Tibial nerve (tissue), 3 donors: ENCODE measurements around the gene UBE2L5.

ENCODE experiments used
- CTCF ChIP-seq, 5 experiments: fragments of 200-600 bp in 3 of 5; fragments of 450-650 bp in 2 of 5; sonication (generic) in 3 of 5; IDR thresholded peaks; one replicate each; pipeline ENCODE4 v1.5.1; 2016 to 2019; ENCODE audit warnings: antibody characterized with exemption in 5 of 5, mild to moderate bottlenecking in 3 of 5, moderate library complexity in 2 of 5
- POLR2A ChIP-seq, 2 donors: fragments of 450-650 bp; IDR thresholded peaks; one replicate each; pipeline ENCODE4 v1.6.1; 2017; ENCODE audit warnings: antibody characterized with exemption in 2 of 2, mild to moderate bottlenecking in 2 of 2, moderate library complexity in 2 of 2

GRCh38 chr13:30394751-30395191, 27.5 kb upstream of the UBE2L5 start:
- no peak for TF ChIP-seq CTCF (IDR thresholded peaks at IDR 0.05)
- no peak for TF ChIP-seq POLR2A (IDR thresholded peaks at IDR 0.05)
